GM19099 (cell line): ENCODE data around the gene PALLD.

Source experiments
- POLR2A ChIP-seq: IDR thresholded peaks from 3 replicates; pipeline ENCODE4 v1.6.1; 2011; ENCODE audit warnings: low read depth; ENCODE audit not compliant: insufficient read length; ENCODE audit errors: extremely low read depth

Gene PALLD

GRCh38 chr4:168580228-168580627 is 83.4 kb downstream of the PALLD start:
- TF ChIP-seq POLR2A: no peak

DNA sequence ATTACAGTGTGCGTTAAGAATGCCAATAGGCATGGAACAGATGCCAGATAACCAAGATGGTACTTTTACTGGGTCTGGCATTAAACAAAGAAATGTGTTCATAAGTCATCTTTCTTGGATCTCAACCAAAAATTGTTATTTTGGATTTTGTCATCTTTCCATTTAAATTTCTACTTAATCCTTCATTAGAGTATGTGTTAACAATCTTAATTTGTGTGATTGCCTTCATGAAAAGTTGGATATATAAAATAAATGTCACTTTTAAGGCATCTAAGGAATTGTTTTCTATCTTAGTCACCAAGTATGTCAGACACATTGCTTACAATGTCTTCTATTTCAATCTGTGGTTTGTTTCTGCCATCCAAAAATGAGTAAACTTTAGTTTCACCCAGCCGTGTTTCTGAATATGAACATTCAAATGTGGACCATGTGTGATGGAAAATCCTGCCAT is 87.5 kb downstream of the PALLD start:
- TF ChIP-seq POLR2A: no peak

GRCh38 chr4:168585168-168586091 is 88.6 kb downstream of the PALLD start:
- no peak for TF ChIP-seq POLR2A

- no peak for TF ChIP-seq POLR2A
Observed at GRCh38 chr4:168586926-168587325, 90.1 kb downstream of the PALLD start.

GRCh38 chr4:168587411-168588125 is 90.7 kb downstream of the PALLD start:
- TF ChIP-seq POLR2A: no peak

- TF ChIP-seq POLR2A: no peak
Observed at GRCh38 chr4:168588916-168589531, 92.2 kb downstream of the PALLD start.

GRCh38 chr4:168592676-168593075 is 95.8 kb downstream of the PALLD start:
- no peak for TF ChIP-seq POLR2A

DNA sequence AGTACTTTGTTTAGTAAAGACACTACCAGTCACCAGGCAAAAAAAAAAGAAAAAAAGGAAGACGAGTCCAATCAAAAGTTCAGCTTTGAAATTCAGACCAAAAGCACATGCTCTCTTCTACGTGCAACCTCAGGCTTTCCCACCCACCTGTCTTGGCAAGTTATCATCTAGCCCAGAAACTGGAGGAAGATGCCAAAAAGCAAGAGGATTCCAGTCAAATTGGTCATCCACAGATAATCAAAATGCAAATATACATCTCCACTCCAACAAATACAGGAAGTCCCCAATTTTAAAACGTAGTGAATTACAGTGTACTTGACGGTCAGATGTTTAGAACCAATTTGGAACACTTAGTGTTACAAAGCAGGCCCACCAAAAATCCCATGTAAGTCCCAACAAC is 96.5 kb downstream of the PALLD start:
- no peak for TF ChIP-seq POLR2A

DNA sequence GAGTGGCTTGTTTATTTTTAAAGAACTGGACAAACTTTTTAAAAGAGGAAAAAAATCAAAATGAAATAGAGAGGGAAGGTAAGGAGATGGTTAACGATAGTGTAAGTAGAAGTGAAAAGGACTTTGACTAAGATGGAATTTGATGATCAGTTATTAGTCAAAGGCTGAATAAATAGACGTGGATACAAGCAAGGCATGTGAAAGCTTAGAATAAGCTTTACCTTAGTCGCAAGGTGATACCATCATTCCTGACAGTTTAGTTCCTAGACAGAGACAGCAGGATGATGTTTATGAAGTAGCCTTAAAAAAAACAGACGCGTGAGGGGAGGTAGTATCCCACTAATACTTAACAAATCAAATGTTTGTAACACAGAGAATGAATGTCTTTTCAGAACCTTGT is 97.3 kb downstream of the PALLD start:
- no peak for TF ChIP-seq POLR2A

DNA sequence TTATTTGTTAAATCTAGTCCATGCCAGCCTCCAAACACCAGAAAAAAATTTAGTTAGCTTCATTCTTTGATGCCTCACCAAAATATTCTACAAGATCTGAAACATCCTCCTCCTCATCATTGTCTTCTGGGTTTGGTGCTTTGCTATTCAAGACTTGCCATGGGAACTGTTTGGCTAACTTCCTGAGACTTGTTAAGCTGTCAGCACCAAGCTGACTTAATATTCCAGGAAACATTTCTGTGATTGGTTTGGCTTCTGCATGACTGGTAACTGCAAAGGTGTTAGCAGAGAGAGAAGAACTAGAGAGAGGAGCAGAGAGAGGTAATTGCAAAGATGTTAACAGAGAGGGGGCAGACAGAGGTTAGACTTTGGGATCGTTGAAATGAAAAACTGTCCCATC is 101.3 kb downstream of the PALLD start:
- no peak for TF ChIP-seq POLR2A

GRCh38 chr4:168600796-168601583 is 104.1 kb downstream of the PALLD start:
- TF ChIP-seq POLR2A: no peak

DNA sequence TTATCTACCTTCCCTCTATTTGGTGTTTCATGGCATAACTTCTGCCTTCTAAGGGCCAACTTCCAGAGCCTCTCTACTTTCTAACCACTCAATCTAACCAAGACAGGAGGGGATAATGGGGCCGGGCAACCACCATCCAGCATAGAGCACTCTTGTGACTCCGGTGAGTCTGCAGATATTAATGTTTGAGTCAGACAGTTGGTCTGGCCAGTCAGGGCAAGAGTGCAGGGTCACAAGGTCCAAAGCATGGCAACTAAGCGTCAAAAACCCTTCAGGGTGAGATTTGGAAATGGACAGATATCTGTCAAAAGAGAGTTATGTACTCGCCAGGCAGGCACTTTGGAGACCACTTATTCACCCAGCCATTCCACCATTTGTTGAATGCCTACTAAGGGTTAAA is 105.0 kb downstream of the PALLD start:
- TF ChIP-seq POLR2A: no peak

GRCh38 chr4:168604496-168605373 is 107.9 kb downstream of the PALLD start:
- TF ChIP-seq POLR2A: no peak

DNA sequence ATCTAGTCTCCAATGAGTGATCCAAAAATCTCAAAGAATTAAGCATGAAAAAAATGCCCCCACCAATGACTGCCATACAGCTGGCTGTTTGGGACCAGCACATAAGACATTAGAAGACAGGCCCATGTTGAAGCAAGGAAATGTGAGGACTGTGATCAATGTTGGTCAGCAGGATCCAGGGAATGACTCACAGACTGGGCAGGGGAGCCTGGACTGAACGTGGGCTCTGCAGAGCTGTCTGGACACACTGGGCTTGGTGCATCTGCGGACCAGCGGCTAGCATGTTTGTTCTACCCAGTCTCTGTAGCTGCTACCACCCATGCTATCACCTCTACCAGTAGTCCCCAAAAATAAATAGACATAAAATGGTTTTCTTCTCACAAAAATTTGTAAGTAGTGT is 108.6 kb downstream of the PALLD start:
- TF ChIP-seq POLR2A: no peak
